Epithelial cell of esophagus (primary cell): Measurements from ENCODE around the gene ZNF823.
A peak's percentile ranks its signal among the peaks of the same experiment; 100 is the strongest.

Experiments
- DNase-seq: peaks from one replicate; pipeline ENCODE4 v3.0.0; 2010; ENCODE audit warnings: low read depth
- H3K4me3 ChIP-seq: 2 replicates; pipeline ENCODE4 v1.5.1; 2011; ENCODE audit warnings: mild to moderate bottlenecking, low read length, control low read depth
- CTCF ChIP-seq: IDR thresholded peaks from 2 replicates; pipeline ENCODE4 v1.5.1; 2011; ENCODE audit warnings: low read depth, mild to moderate bottlenecking, low read length, control low read depth, inconsistent platforms; ENCODE audit not compliant: insufficient read depth; ENCODE audit errors: missing control alignments

The ZNF823 gene

GRCh38 chr19:11737964-11738745 lies 591 bp downstream of the ZNF823 start:
- no peak for TF ChIP-seq CTCF
- peak; percentile 33 for DNase-seq
- peak overlapping the region; percentile 86 for H3K4me3 ChIP-seq

- TF ChIP-seq CTCF = no peak
- H3K4me3 ChIP-seq = no peak overlapping the region
- DNase-seq = peak; percentile 42
Observed at GRCh38 chr19:11736696-11737095, 2.0 kb downstream of the ZNF823 start.

GRCh38 chr19:11735375-11735774 lies 3.4 kb downstream of the ZNF823 start:
- no peak overlapping the region for H3K4me3 ChIP-seq
- TF ChIP-seq CTCF = no peak
- peak; percentile 70 for DNase-seq

- DNase-seq = no peak
- no peak overlapping the region for H3K4me3 ChIP-seq
- TF ChIP-seq CTCF = no peak
Observed at GRCh38 chr19:11729586-11729985, 9.2 kb downstream of the ZNF823 start.

- no peak overlapping the region for H3K4me3 ChIP-seq
- TF ChIP-seq CTCF = no peak
- DNase-seq = no peak
Observed at GRCh38 chr19:11722414-11722813, 16.3 kb downstream of the ZNF823 start.

- H3K4me3 ChIP-seq = no peak overlapping the region
- TF ChIP-seq CTCF = no peak
- DNase-seq = no peak
Observed at GRCh38 chr19:11721681-11722080, 17.1 kb downstream of the ZNF823 start.

- TF ChIP-seq CTCF = no peak
- DNase-seq = no peak
- H3K4me3 ChIP-seq = no peak overlapping the region
Observed at GRCh38 chr19:11710313-11710712, 28.4 kb downstream of the ZNF823 start.
